ENCODE results near the gene LRRC46. TPM values are rescaled to one million over a fixed set of nuclear protein-coding genes. Genes with fewer than 3 reads are reported as not detected.

Gene LRRC46
- total RNA-seq, 2 donors from 2014 or later, result 0.20 to 0.21 TPM

DNA sequence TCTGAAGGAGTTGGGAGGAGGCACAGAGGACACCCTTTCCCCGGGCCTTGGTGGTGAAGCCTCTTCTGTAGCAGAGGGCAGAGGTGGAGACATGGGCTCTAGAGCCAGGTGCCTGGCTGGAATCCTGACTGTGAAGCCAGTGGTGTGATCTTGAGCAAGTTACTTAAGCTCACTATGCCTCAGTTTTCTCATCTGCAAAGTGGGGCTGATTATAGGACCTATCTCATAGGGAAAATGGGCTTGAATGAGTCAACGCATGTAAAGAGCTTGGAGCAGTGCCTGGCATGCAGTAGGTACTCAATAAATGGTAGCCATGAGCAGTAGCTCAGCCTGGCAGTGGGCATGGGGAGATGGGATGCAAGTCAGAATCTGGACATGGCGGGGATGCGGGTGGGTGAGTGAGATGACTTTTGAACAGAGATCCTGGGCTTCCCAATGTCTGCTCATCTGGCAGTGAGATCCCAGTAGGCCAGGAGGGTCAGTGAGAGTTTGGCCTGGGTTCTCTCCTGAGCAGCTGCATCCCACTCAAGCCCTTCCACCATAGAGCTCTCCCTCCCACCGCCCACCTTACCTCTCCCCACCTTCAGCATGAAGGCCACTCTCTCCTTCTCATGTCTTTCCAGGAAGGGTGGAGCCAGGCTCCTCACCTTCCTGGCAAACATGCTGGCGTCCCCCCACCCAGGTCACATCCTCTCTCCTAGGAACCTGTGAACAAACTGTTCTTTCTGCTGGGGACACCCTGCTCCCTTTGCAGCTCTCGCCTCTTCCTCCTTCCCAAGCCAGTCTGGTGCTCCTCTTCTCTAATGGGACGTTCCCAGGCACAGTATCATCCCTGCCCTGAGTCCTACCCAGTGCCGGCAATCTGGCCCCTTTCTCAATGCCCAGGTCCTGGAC is 51.5 kb downstream of the LRRC46 start:
- Histone ChIP-seq H3K4me3 (no peak overlapping the region), H3K27me3 (no peaks in the 10 kb centered on the region), H3K27ac (peak overlapping the region; percentile 30), H3K9ac (ENCODE audit: low read depth in 2 of 2, low read length in 2 of 2) (peak overlapping the region in 1 of 2 donors; percentile 58), H3K4me1 (peaks cover 13% of the 10 kb centered on the region), H3K36me3 (no peaks in the 10 kb centered on the region), H3K9me3 (no peaks in the 10 kb centered on the region)
- intact Hi-C loops (cut with DNase I), result no loop called here
- no peak for DNase-seq
- TF ChIP-seq, protein P1, sequence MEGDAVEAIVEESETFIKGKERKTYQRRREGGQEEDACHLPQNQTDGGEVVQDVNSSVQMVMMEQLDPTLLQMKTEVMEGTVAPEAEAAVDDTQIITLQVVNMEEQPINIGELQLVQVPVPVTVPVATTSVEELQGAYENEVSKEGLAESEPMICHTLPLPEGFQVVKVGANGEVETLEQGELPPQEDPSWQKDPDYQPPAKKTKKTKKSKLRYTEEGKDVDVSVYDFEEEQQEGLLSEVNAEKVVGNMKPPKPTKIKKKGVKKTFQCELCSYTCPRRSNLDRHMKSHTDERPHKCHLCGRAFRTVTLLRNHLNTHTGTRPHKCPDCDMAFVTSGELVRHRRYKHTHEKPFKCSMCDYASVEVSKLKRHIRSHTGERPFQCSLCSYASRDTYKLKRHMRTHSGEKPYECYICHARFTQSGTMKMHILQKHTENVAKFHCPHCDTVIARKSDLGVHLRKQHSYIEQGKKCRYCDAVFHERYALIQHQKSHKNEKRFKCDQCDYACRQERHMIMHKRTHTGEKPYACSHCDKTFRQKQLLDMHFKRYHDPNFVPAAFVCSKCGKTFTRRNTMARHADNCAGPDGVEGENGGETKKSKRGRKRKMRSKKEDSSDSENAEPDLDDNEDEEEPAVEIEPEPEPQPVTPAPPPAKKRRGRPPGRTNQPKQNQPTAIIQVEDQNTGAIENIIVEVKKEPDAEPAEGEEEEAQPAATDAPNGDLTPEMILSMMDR (IDR thresholded peaks at IDR 0.05), result no peak

DNA sequence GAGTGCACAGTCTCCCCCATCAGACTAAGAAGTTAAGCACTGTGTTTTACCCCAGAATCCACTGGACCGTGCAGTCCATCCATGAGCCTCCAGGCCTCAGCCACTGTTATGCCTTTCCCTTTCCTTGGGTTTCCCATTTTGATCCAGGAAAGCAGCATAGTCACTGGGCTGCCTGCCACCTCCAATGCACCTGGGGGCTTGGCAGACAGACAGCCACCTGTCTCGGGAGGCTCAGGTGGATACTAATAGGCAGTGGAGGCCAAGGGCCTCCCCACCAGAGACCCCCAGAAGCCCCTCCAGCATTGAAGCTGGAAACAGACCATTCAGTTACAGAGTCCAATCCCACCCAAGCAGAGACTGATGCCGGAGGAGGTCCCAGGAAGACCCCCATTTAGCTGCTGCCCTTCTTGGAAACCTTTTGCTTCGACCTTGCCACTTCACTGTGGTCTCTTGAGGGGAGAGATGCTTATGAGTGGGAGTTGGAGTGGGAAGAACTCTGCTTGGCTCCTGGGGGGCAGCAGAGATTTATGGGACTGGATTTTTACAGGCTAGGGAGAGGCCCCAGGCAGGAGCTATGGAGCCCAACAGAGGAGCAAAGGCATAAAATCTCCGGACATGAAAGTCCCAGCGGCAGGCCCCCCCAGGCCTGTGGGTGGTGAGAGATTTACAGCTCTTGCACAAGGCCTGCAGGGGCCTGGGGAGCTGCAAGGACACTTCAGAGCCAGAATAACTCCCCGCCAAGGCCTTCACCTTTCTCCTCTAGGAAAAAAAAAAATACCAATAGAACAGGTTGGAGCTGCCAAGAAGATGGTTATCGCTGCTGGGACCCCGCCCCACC is 52.3 kb downstream of the LRRC46 start:
- no peaks in the 10 kb centered on the region for H3K27me3 ChIP-seq
- intact Hi-C loops (cut with DNase I), result no loop called here
- no peak overlapping the region for H3K4me3 ChIP-seq
- peaks cover 13% of the 10 kb centered on the region for H3K4me1 ChIP-seq
- peak overlapping the region; percentile 78 for H3K27ac ChIP-seq
- no peaks in the 10 kb centered on the region for H3K9me3 ChIP-seq
- H3K9ac ChIP-seq (ENCODE audit: low read depth in 2 of 2, low read length in 2 of 2), result peak overlapping the region in 1 of 2 donors; percentile 60
- H3K36me3 ChIP-seq, result no peaks in the 10 kb centered on the region
- peak; percentile 69 for DNase-seq
- TF ChIP-seq, protein P1 (IDR thresholded peaks at IDR 0.05), result no peak

DNA sequence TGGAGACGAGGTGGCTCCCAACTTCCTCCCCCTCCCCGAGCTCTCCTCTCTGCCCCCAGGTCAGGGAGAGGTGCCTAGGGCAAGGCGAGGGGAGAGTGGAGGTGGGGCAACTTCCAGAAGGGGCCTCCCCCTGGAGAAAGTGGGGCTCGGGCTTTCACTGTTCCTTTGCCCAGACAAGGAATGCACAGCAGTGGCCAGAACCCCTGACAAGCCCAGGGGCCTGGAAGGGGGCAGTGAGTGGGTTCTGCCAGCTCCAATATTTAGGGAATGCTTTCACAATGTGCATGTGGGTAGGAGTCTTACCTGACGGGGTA is 52.9 kb downstream of the LRRC46 start:
- Histone ChIP-seq H3K4me1 (peaks cover 13% of the 10 kb centered on the region), H3K9me3 (no peaks in the 10 kb centered on the region), H3K27me3 (no peaks in the 10 kb centered on the region), H3K36me3 (no peaks in the 10 kb centered on the region), H3K4me3 (no peak overlapping the region), H3K9ac (ENCODE audit: low read depth in 2 of 2, low read length in 2 of 2) (peak overlapping the region in 1 of 2 donors; percentile 60), H3K27ac (peak overlapping the region; percentile 78)
- TF ChIP-seq, protein P1 (IDR thresholded peaks at IDR 0.05), result no peak
- DNase-seq, result no peak
- intact Hi-C loops (cut with DNase I), result no loop called here

DNA sequence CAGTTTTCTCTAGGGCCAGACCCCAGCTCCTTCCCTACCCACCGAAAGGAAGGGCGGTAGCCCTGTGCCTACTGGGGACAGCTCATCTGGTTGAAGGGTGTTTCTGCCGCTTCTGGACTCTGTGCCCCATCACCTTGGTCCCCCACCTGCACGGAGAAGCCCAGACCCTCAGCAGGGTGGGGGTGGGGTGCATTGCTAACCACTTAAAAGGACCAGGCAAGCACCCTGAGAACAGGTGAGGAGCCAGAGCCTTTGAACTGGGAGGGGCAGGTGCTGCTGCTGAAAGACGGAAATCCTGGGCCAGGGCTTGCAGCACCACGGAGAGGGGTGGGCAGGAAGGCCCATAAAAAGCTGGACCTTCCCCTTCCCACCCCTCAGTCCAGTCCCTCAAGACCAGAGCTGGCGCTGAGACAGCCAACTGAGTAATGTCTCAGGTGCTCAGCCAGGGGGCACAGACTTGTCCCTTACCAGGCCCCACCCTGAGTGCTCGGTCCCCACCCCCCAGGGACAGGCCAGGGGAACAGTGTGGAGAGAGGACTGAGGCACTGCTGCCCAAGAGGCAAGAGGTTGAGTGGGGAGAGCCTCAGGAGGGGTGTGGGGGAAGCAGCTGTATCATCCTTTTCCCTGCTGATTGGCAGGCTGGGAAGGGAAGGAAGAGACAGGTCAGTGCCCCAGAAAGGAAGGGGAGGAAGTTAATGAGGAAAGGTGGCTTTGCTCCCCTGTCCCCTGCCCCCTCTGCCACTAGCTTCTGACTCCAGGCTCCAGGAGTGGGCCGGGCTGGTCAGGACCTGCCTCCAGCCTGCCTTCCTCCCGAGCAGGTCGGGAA is 53.6 kb downstream of the LRRC46 start:
- H3K4me1 ChIP-seq, result peaks cover 13% of the 10 kb centered on the region
- no peak overlapping the region for H3K4me3 ChIP-seq
- H3K36me3 ChIP-seq, result no peaks in the 10 kb centered on the region
- H3K9me3 ChIP-seq, result no peaks in the 10 kb centered on the region
- H3K27me3 ChIP-seq, result no peaks in the 10 kb centered on the region
- intact Hi-C loops (cut with DNase I), result no loop called here
- H3K27ac ChIP-seq, result peak overlapping the region; percentile 78
- H3K9ac ChIP-seq (ENCODE audit: low read depth in 2 of 2, low read length in 2 of 2), result peak overlapping the region; percentile 60
- peak; percentile 85 for DNase-seq
- TF ChIP-seq, protein P1 (IDR thresholded peaks at IDR 0.05), result no peak

Other genes with a start within 250 kb of the LRRC46 start
- 100 to 1,000 TPM; 247 to 356 TPM for gene KPNB1, start 181.8 kb upstream of the LRRC46 start, total RNA-seq
- 1 to 10 TPM; 1.3 to 2.9 TPM for gene TBKBP1, start 137.5 kb upstream of the LRRC46 start, total RNA-seq
- gene TBX21, start 98.4 kb upstream of the LRRC46 start, total RNA-seq, result under 1 TPM; 0.40 to 0.49 TPM
- gene OSBPL7, start 9.9 kb upstream of the LRRC46 start, total RNA-seq, result 10 to 100 TPM; 34.8 to 93.6 TPM
- gene MRPL10, start 129 bp upstream of the LRRC46 start, total RNA-seq, result 10 to 100 TPM; 32.2 to 50.8 TPM
- gene SCRN2, start 9.6 kb downstream of the LRRC46 start, total RNA-seq, result 10 to 100 TPM; 36.8 to 40.0 TPM
- gene SP6, start 19.5 kb downstream of the LRRC46 start, total RNA-seq, result 1 to 10 TPM; 8.7 to 8.8 TPM
- 10 to 100 TPM; 18.1 to 21.6 TPM for gene SP2, start 64.6 kb downstream of the LRRC46 start, total RNA-seq
- 10 to 100 TPM; 18.1 to 70.5 TPM for gene PNPO, start 109.9 kb downstream of the LRRC46 start, total RNA-seq
- gene PRR15L, start 126.2 kb downstream of the LRRC46 start, total RNA-seq, result 100 to 1,000 TPM; 223 to 259 TPM
- 100 to 1,000 TPM; 131 to 172 TPM for gene CDK5RAP3, start 139.4 kb downstream of the LRRC46 start, total RNA-seq
- 1 to 10 TPM; 4.3 to 9.9 TPM for gene COPZ2, start 206.1 kb downstream of the LRRC46 start, total RNA-seq
- gene NFE2L1, start 216.7 kb downstream of the LRRC46 start, total RNA-seq, result 100 to 1,000 TPM; 158 to 264 TPM

All from colonic mucosa (tissue), 4 donors.